Right renal pelvis (tissue), 4 donors: ENCODE results near the gene OMA1. TPM values are rescaled to one million over a fixed set of nuclear protein-coding genes. Genes with fewer than 3 reads are reported as not detected.
"Not testable (repeated sequence)": the region's sequence is repeated elsewhere in the genome, so short reads cannot be mapped to it uniquely, and the experiment has no call there.

Experiments used
- DNase-seq, 4 donors: peaks; one replicate each; pipeline ENCODE4 v3.0.0-alpha.2; 2013; ENCODE audit warnings: low read depth in 4 of 4, low spot score in 3 of 4, missing footprints in 1 of 4
- polyA plus RNA-seq, 4 donors: library from polyadenylated mRNA; unstranded; fragments of 120-200 nt; gene quantifications; one replicate each; pipeline ENCODE4 v1.2.1, GENCODE V29; 2013; ENCODE audit not compliant: insufficient read length in 4 of 4

Gene OMA1
- polyA plus RNA-seq, 4 donors = 30.9 to 38.8 (median 34.9) TPM

DNA sequence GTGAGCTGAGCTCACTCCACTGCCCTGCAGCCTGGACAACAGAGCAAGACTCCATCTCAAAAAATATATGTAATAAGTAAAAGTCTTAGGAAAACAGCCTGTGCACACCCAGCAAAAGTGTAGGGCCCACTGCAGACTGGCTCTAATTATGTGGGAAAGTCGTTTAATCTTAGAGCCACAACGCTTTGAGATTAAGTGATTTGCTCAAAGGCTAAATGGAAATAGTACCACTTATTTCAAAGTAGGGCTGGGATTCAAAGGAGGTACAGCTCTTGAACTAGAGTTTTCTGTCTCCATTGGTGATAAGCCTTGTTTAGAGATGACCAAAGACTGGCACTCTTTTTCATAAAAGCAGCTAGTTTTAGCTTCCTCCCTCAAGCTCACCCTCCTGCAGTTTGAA is 28.3 kb upstream of the OMA1 start:
- no peak for DNase-seq

DNA sequence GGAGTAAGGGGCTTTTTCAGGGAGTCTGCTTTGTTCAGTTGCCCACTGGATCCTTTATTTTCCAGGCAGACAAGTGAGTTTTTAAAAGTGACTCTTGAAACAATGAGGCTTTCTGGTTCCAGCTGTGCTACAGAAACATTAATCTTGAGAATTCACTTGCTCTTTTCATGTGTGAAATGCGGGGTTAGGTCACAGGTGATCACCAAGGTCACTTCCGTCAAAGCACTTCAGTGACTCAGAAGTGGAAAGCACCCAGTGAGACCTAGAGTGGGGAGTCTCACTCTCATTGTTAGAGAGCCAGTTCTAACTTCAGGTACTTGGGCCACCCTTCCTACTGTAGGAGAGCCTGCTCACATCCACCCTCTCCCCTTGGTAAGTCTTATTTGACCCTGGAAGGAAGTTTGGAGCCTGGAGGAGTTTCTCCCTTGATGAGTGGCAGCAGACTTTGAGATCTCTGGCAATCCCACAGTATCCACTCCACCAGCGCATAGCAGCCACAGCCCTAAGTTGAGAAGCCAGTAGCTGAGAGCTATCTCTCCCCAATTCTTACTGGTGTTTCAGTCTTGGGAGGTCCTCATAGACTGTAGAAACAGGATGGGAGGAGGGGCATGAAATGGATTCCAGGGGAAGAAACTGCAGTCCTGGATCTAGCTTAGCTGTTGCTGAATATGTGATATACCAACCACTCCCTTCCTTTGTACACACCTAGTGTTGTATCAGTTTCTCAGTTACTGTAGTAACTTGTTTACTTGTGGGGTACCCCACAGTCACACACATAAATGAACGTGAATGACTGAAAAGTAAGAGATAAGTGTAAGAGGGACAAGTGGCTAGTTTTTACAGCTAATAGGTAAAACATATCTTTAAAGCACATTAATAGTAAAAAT is 27.4 kb upstream of the OMA1 start:
- no peak for DNase-seq

DNA sequence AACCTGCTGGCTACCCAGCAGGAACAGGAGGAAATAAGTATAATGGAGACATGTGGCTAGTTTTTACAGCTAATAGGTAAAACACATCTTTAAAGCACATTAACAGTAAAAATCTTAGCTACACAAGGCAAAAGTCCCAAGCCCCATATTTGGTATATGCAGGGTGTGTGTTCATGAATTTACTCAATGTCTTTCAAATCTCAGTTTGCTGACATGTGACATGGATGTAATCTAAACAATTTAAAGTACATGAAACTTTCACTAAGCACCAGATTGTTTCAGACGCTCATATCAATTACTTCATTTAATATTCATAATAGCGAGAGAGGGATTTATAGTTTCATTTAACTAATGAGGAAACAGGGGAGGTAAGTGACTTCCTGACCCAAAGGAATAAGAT is 26.6 kb upstream of the OMA1 start:
- no peak for DNase-seq

DNA sequence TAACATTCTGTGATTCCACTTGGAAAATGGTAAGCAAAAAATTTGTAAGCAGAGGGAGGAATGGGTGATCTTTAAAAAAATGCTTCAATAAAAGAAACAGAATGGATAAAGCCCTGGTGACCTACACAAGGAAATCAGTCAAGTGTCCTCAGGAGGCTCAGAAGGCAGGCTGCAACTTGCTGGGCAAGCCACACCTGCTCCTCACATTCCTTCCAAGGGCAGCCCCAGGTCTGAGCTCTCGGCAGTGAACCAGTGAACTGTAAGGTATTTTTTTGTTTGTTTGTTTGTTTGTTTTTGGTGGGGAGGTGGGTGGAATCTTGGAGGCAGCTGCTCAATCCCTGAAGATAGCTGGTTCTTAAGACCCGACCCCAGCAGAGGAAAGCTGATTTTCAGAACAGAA is 26.2 kb upstream of the OMA1 start:
- DNase-seq = no peak

- no peak for DNase-seq
Observed at GRCh38 chr1:58571616-58572015, 25.1 kb upstream of the OMA1 start.

GRCh38 chr1:58570817-58571216 is 24.3 kb upstream of the OMA1 start:
- no peak for DNase-seq

- DNase-seq = no peak
Observed at GRCh38 chr1:58570094-58570493, 23.6 kb upstream of the OMA1 start.

- DNase-seq = no peak
Observed at GRCh38 chr1:58568911-58569310, 22.4 kb upstream of the OMA1 start.

- DNase-seq = no peak
Observed at GRCh38 chr1:58568271-58568860, 21.8 kb upstream of the OMA1 start.

DNA sequence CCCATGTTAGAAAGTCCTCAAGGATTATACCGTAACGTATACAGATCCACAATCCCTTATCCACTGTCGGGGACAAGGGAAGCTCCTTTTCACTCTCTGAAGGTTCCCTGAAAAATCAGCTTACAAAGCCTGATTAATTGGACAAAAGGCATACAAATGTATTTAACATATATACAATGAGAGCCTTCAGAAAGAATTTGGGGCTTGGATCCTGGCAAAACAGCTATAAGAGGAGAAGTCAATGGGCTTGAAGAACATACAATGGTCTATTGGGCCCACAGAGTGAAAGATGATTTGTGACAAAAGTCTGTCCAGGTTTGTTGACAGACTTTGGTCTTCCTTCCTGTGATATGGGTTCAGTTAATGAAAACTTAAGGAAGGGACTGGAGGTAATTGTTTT is 19.8 kb upstream of the OMA1 start:
- no peak for DNase-seq

DNA sequence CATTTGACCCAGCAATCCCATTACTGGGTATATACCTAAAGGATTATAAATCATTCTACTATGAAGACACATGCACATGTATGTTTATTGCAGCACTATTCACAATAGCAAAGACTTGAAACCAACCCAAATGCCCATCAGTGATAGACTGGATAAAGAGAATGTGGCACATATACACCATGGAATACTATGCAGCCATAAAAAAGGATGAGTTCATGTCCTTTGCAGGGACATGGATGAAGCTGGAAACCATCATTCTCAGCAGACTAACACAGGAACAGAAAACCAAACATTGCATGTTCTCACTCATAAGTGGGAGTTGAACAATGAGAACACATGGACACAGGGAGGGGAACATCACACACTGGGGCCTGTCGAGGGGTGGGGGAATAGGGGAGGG is 17.2 kb upstream of the OMA1 start:
- DNase-seq = not testable (repeated sequence)

GRCh38 chr1:58561633-58562032 is 15.1 kb upstream of the OMA1 start:
- no peak for DNase-seq

GRCh38 chr1:58555393-58555792 is 8.9 kb upstream of the OMA1 start:
- DNase-seq = no peak

- no peak for DNase-seq
Observed at GRCh38 chr1:58551186-58552140, 4.9 kb upstream of the OMA1 start.

DNA sequence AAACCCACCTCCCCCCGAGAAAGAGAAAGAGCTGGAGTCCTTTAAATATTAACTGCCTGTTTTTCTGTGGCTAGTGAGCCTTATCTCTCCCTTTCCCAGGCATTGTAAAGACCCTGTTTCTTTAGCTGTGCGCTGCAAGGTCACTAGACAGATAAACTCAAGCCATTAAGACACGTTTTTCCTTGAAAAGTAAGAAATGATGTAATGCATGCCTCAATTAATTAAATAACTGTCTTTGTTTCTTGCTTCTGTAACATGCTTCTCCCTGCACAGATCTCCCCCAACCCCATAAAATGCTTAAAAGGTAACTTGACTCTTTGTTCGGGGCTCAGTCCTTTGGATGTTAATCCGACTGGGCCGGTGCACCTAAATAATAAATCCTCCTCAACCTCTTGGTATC is 2.8 kb upstream of the OMA1 start:
- not testable (repeated sequence) for DNase-seq

DNA sequence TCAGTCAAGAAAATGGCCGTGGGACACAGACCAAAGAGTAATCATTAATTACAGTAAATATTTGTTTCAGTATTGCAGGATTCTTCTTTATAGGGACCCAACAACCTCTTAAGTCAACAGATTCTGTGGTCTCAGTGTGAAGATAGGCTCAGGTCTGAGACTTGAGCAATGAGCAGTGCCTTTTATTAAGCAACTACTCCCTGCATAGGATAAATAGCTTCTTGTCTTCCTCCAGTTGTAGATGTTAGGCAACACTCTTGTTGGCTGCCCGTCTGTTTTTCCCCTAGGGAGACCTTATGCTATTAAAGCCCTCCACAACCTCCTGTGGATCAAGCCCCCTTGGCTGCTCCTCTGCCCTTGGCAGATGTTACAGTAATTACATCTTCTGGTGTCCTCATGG is 1.8 kb upstream of the OMA1 start:
- no peak for DNase-seq

- DNase-seq = peak; percentile 51 to 68 (median 54)
Observed at GRCh38 chr1:58545591-58546519, 671 bp downstream of the OMA1 start.

GRCh38 chr1:58543260-58543659 is 3.3 kb downstream of the OMA1 start:
- no peak for DNase-seq

DNA sequence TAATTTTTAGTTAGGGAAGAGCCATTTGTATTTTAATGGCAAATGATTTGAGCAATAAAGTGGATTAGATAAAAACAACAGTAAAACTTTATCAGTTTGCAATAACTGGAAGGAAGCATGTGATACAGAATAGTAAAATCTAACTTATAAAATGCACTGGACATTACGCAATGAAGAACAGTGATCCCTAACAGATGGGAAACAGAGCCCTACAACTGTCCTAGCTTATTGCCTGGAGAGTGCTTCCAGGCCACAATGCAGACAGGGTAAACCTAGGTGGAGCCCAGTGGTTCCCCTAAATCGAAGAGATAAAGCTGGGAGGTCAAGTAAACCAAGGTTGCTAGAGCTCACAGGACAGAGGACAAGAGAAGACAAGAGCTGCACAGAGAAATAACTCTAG is 7.0 kb downstream of the OMA1 start:
- DNase-seq = no peak

DNA sequence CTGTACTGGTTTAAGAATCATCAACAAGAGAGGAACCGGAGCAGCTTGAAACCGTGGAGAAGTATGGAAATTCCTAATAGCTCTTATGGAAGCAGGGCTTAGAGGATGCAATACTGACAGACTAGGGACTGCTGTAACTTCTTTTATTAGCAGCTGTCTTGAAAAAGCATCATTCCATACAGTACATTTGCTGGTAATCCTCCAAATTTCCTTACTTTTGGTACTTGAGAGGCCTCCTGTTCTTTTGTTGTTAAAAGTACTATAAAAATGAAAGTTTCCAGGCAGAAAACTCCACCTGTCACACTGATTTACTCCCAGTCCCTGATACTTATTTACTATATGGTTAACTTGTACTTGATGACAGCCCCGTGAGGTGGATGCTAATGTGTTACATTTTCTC is 7.7 kb downstream of the OMA1 start:
- no peak for DNase-seq
